Hepatocyte (in vitro differentiated cells): Measurements from ENCODE around the gene CHD2. TPM values are rescaled to one million over a fixed set of nuclear protein-coding genes. Genes with fewer than 3 reads are reported as not detected.

Source experiments
- DNase-seq: peaks from one replicate; pipeline ENCODE4 v3.0.0-alpha.2; 2016; ENCODE audit warnings: low spot score
- H2AFZ ChIP-seq: fragments of 200-600 bp; sonication (generic); 2 replicates; pipeline ENCODE4 v1.6.0; 2016; ENCODE audit warnings: antibody characterized with exemption, mild to moderate bottlenecking
- H3K27ac ChIP-seq: fragments of 200-600 bp; sonication (generic); 2 replicates; pipeline ENCODE4 v1.5.1; 2016; ENCODE audit warnings: mild to moderate bottlenecking
- H3K27me3 ChIP-seq: fragments of 200-600 bp; sonication (generic); 2 replicates; pipeline ENCODE4 v1.6.1; 2016
- H3K36me3 ChIP-seq: fragments of 200-600 bp; sonication (generic); replicated peaks from 2 replicates; pipeline ENCODE4 v1.5.1; 2016; ENCODE audit warnings: low read depth; ENCODE audit not compliant: insufficient read depth
- H3K4me1 ChIP-seq: fragments of 200-600 bp; sonication (generic); 2 replicates; pipeline ENCODE4 v1.5.1; 2016; ENCODE audit warnings: mild to moderate bottlenecking, moderate library complexity; ENCODE audit not compliant: insufficient read depth
- H3K4me2 ChIP-seq: fragments of 200-600 bp; sonication (generic); 2 replicates; pipeline ENCODE4 v1.6.0; 2016
- H3K4me3 ChIP-seq: fragments of 200-600 bp; sonication (generic); 2 replicates; pipeline ENCODE4 v1.5.1; 2016; ENCODE audit warnings: mild to moderate bottlenecking
- H3K79me2 ChIP-seq: fragments of 200-600 bp; sonication (generic); 2 replicates; pipeline ENCODE4 v1.6.0; 2017; ENCODE audit warnings: mild to moderate bottlenecking
- H3K9me2 ChIP-seq: fragments of 200-600 bp; sonication (generic); replicated peaks from 2 replicates; pipeline ENCODE4 v1.6.0; 2017; ENCODE audit warnings: mild to moderate bottlenecking; ENCODE audit not compliant: insufficient read depth
- H3K9me3 ChIP-seq: fragments of 200-600 bp; sonication (generic); 2 replicates; pipeline ENCODE4 v1.5.1; 2016; ENCODE audit warnings: low read depth, mild to moderate bottlenecking
- H4K20me1 ChIP-seq: fragments of 200-600 bp; sonication (generic); 2 replicates; pipeline ENCODE4 v1.6.0; 2016; ENCODE audit warnings: mild to moderate bottlenecking; ENCODE audit not compliant: insufficient read depth, poor library complexity, severe bottlenecking
- EZH2 ChIP-seq: fragments of 200-600 bp; sonication (generic); IDR thresholded peaks from 2 replicates; pipeline ENCODE4 v1.6.1; 2016; ENCODE audit warnings: antibody characterized with exemption, mild to moderate bottlenecking, borderline replicate concordance
- EZH2phosphoT487 ChIP-seq: fragments of 200-600 bp; sonication (generic); IDR thresholded peaks from one replicate; pipeline ENCODE4 v1.6.1; 2018; ENCODE audit warnings: antibody characterized with exemption, mild to moderate bottlenecking, low read depth, moderate library complexity; ENCODE audit not compliant: unreplicated experiment, severe bottlenecking
- WGBS: methylation state at CpG from one replicate; pipeline ENCODE4 v1.1.6; 2016; ENCODE audit warnings: low lambda C conversion rate; ENCODE audit errors: missing lambda C conversion rate; 5-methylcytosine and 5-hydroxymethylcytosine counted together
- polyA plus RNA-seq: library from polyadenylated mRNA; unstranded; fragments of >200 nt; fragmentation: Nextera tagmentation; extraction: Ambion mirVana; gene quantifications from 2 replicates; pipeline ENCODE4 v1.2.1, GENCODE V29; 2016
- total RNA-seq: library from RNA; depleted of rRNA; stranded (reverse); fragments of >200 nt; gene quantifications from 2 replicates; pipeline ENCODE4 v1.2.3, GENCODE V29; 2014
- TF ChIP-seq, protein P1 (sequence below): fragments of 200-600 bp; sonication (generic); IDR thresholded peaks from 2 replicates; pipeline ENCODE4 v1.5.1; 2016; ENCODE audit warnings: antibody characterized with exemption, mild to moderate bottlenecking; ENCODE audit not compliant: poor library complexity

Gene CHD2
- total and polyA plus RNA-seq, 2 experiments from 2014 or later: 49.3 to 133 TPM

DNA sequence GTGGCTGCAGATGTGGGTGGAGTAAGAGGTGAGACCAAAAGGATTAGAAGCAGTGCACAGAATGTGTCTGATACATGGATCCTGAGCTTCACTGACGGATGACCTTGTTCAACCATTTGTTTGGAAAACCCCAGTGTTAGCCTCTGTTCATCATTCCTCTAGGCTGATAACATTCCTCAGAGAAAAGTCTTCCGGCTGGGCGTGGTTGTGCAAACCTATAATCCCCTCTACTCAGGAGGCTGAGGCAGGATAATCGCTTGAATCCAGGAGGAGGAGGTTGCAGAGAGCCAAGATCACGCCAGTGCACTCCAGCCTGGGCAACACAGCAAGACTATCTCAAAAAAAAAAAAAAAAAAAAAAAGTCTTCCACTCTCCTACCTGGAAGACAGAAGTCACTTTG, 23.1 kb upstream of the CHD2 start:
- no peak overlapping the region for H3K4me2 ChIP-seq
- no peaks in the 10 kb centered on the region for H3K9me3 ChIP-seq
- peaks cover 3% of the 10 kb centered on the region for H3K79me2 ChIP-seq
- H3K36me3 ChIP-seq: no peaks in the 10 kb centered on the region
- H3K4me1 ChIP-seq: peaks cover 21% of the 10 kb centered on the region
- no peaks in the 10 kb centered on the region for H3K27me3 ChIP-seq
- peak overlapping the region; percentile 48 for H3K27ac ChIP-seq
- WGBS: 53% methylated on average over 5 of the region's 5 CpGs
- H3K9me2 ChIP-seq: no peaks in the 10 kb centered on the region
- H2AFZ ChIP-seq: no peak overlapping the region
- TF ChIP-seq EZH2 (no peak), EZH2phosphoT487 (no peak)
- TF ChIP-seq, protein P1, sequence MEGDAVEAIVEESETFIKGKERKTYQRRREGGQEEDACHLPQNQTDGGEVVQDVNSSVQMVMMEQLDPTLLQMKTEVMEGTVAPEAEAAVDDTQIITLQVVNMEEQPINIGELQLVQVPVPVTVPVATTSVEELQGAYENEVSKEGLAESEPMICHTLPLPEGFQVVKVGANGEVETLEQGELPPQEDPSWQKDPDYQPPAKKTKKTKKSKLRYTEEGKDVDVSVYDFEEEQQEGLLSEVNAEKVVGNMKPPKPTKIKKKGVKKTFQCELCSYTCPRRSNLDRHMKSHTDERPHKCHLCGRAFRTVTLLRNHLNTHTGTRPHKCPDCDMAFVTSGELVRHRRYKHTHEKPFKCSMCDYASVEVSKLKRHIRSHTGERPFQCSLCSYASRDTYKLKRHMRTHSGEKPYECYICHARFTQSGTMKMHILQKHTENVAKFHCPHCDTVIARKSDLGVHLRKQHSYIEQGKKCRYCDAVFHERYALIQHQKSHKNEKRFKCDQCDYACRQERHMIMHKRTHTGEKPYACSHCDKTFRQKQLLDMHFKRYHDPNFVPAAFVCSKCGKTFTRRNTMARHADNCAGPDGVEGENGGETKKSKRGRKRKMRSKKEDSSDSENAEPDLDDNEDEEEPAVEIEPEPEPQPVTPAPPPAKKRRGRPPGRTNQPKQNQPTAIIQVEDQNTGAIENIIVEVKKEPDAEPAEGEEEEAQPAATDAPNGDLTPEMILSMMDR: no peak
- peak; percentile 55 for DNase-seq
- H4K20me1 ChIP-seq: no peaks in the 10 kb centered on the region
- H3K4me3 ChIP-seq: no peak overlapping the region

DNA sequence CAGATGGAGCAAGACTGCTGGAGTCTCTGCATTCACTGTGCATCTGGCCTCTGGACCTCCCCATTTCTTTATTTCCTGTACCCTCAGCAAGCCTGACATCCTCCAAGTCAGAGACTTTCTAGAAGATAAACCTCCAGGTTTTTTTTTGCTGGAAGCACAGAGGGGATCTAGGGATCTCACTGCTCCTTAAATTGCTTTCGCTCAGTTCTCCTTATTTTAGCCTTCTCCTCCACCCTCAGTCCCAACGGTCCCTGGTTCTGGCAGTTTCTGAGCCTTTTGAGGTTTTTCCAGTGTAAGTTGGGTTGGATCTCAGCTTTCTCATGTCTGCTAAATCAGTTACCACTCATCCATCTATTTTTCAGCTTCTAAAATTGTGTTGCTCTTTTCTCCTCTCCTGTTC, 22.7 kb upstream of the CHD2 start:
- Histone ChIP-seq H4K20me1 (no peaks in the 10 kb centered on the region), H3K27me3 (no peaks in the 10 kb centered on the region), H2AFZ (no peak overlapping the region), H3K9me3 (no peaks in the 10 kb centered on the region), H3K9me2 (no peaks in the 10 kb centered on the region), H3K79me2 (peaks cover 3% of the 10 kb centered on the region), H3K4me3 (no peak overlapping the region), H3K27ac (peak overlapping the region; percentile 44), H3K4me1 (peaks cover 21% of the 10 kb centered on the region), H3K4me2 (no peak overlapping the region), H3K36me3 (no peaks in the 10 kb centered on the region)
- no peak for TF ChIP-seq EZH2
- no peak for TF ChIP-seq EZH2phosphoT487
- TF ChIP-seq, protein P1: no peak
- WGBS: 88% methylated on average over 2 of the region's 2 CpGs
- DNase-seq: no peak

DNA sequence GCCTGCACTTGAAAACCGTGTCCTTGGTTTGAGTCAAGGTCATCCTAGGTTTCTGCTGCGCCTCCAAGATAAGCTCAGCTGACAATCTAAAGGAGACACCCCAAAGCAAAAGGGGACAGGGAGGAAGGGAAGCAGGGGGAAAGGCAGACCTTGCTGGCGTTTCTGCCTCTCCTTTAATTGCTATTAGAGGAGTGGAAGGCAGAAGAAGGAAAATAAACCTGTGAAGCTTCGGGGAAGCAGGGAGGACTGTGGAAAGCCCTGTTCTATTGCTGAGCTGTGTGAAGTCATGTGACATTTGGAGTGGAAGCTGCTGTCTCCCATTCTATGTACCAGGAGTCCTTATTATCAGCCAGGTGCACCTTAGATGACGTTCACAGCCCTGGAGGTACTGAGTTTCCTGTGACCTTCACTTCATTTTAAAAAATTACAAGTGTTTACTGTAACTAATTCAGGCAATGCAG, 21.5 kb upstream of the CHD2 start:
- Histone ChIP-seq H3K9me3 (no peaks in the 10 kb centered on the region), H3K27me3 (no peaks in the 10 kb centered on the region), H2AFZ (peak overlapping the region; percentile 59), H3K36me3 (no peaks in the 10 kb centered on the region), H3K9me2 (no peaks in the 10 kb centered on the region), H4K20me1 (no peaks in the 10 kb centered on the region), H3K4me1 (peaks cover 21% of the 10 kb centered on the region), H3K27ac (peak overlapping the region; percentile 81), H3K4me2 (peak overlapping the region; percentile 53), H3K4me3 (no peak overlapping the region), H3K79me2 (peaks cover 10% of the 10 kb centered on the region)
- DNase-seq: peak; percentile 39
- TF ChIP-seq EZH2 (no peak), EZH2phosphoT487 (no peak)
- TF ChIP-seq, protein P1: no peak
- 54% methylated on average over 5 of the region's 5 CpGs for WGBS
